ENCODE data around the gene KRTAP10-11.
"Not testable (repeated sequence)": the region's sequence is repeated elsewhere in the genome, so short reads cannot be mapped to it uniquely, and the experiment has no call there.

Gene KRTAP10-11

DNA sequence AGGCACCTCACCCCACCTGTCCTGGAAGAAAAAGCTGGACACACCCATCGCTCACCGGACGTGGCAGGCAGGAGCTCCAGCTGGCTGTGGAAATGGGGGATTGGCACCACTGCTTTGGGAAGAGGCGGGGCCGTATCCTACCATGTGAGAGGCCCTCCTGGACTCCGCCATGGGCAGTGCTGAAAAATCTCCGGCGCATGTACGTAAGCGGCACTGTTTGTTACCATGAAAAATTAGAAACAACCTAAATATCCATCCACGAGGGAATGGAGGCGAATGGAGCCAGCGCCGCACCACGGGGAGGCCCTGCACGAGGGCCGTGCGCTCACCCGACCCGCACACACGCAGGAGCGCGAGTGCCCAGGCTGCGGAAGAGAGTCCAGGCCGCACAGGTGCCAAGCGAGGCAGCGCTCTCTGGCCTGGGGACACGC, 31.2 kb upstream of the KRTAP10-11 start:
- DNase-seq (ENCODE audit: low read depth), result no peak

GRCh38 chr21:44615466-44615865, 30.7 kb upstream of the KRTAP10-11 start:
- DNase-seq (ENCODE audit: low read depth), result no peak

DNA sequence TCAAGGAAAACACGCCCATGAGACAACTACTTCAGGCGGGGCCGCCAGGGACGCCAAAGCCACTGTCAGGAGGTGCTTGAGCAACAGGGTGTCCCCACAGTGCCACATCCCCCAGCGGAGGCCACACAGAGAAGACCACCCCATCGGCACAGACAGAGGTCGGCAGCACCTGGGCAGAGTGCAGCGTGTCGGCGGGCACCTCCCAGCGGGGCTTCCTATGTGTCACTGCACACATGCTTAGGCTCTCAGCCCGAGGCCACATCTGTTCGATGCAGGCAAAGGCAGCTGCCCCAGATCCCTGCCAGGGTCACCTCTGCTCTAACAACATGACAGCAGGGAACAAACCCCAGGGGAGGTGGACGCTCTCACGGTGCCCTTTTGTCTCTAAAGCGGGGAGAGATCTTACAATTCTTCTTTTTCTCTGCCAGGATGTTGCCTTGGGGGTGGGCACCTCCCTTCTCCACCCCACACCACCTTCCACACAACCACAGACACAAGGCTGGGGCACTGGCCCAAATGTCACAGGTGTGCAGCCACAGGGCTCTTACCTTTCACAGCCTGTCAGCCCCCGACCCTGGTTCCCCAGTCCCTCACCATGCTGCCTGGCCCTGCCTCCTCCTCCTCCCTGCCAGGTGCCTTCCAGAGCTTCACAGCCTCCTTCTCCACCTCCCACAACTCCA, 30.2 kb upstream of the KRTAP10-11 start:
- no peak for DNase-seq (ENCODE audit: low read depth)

GRCh38 chr21:44616591-44616926, 29.7 kb upstream of the KRTAP10-11 start:
- DNase-seq (ENCODE audit: low read depth), result no peak

DNA sequence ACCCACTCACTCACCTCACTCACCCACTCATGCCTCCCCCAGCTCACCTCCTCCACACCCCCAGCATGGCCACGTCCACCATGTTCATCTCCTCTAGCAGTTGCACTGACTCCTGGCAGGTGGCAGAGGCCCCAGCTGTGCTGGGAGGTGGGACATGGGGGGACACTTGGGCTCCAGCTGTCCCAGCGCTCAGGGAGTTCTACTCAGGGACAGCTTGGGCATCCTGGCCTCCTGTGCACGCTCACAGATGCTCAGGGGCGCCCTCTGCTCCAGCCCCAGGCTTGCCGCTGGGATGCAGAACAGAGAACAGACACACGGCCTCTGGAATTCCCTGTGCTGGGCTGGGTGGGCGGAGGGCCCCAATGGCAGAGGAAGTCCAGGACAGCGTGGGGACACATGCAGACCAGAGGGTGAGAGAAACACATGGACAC, 29.1 kb upstream of the KRTAP10-11 start:
- no peak for DNase-seq (ENCODE audit: low read depth)

- no peak for DNase-seq (ENCODE audit: low read depth)
These were observed 27.7 kb upstream of the KRTAP10-11 start for GRCh38 chr21:44618504-44618903.

DNA sequence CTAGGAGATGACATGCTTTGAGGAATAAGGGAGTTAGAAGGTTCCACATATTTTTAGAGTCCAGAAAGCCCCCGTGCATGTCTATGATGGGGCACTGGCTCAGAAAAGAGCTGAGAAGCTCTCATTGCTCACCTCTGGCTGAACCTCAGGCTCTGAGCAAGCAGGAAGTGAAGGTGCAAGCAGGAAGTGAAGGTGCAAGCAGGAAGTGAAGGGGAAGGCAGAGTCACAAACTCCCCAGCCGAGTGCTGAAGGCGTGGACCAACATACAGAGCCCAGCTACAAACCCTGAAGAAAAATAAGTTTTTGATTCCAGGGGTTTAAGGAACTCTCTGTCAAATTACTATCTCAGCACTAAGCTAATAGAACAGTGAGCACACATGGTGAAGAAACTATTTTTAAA, 27.3 kb upstream of the KRTAP10-11 start:
- no peak for DNase-seq (ENCODE audit: low read depth)

DNA sequence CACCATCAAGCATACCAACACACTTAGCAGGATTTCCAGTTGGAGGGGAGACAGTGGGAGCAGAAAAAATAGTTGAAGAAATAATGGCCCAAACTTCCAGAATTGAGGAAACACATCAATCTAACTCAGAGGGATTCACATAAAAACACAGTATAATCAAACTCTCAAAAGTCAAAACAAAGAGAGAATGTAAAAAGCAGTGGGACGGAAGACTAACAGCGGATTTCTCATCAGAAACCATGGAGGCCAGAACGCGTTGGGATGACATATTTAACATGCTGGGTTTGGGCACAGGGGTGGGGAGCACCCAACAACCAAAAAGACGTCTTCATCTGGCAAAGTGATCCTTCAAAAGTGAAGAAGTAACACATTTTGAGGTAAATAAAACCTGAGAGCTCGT, 26.3 kb upstream of the KRTAP10-11 start:
- DNase-seq (ENCODE audit: low read depth), result no peak

DNA sequence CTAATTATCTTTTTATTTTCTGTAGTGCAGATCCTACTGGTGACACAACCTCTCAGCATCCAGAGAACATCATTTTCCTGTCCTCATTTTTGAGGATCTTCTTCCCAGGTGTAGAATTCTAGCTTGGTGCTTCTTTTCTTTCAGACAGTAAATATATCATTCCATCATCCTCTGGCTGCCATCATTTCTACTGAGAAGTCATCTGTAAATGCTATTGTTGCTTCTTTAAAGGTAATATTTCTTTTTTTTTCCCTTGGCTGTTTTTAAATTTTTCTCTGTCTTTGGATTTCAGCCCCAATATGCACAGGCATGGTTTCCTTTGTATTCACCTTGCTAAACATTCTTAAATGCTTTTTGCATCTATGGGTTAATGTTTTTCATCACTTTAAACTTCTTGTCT, 22.6 kb upstream of the KRTAP10-11 start:
- no peak for DNase-seq (ENCODE audit: low read depth)

- DNase-seq (ENCODE audit: low read depth), result no peak
These were observed 20.5 kb upstream of the KRTAP10-11 start for GRCh38 chr21:44625756-44626155.

- DNase-seq (ENCODE audit: low read depth), result no peak
These were observed 20.0 kb upstream of the KRTAP10-11 start for GRCh38 chr21:44626262-44626661.

- DNase-seq (ENCODE audit: low read depth), result no peak
These were observed 19.5 kb upstream of the KRTAP10-11 start, which contains the start of gene KRTAP10-9 for GRCh38 chr21:44626673-44627143. Gene KRTAP10-9 (plus strand): TSS chr21:44627093. CDS start chr21:44627172, 79 bp downstream.

DNA sequence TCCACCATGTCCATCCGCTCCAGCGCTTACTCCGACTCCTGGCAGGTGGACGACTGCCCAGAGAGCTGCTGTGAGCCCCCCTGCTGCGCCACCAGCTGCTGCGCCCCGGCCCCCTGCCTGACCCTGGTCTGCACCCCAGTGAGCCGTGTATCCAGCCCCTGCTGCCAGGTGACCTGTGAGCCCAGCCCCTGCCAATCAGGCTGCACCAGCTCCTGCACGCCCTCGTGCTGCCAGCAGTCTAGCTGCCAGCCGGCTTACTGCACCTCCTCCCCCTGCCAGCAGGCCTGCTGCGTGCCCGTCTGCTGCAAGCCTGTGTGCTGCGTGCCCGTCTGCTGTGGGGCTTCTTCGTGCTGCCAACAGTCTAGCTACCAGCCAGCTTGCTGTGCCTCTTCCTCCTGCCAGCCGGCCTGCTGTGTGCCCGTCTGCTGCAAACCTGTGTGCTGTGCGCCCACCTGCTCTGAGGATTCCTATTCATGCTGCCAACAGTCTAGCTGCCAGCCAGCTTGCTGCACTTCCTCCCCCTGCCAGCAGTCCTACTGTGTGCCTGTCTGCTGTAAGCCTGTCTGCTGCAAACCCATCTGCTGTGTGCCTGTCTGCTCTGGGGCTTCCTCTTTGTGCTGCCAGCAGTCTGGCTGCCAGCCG, 18.9 kb upstream of the KRTAP10-11 start:
- DNase-seq (ENCODE audit: low read depth), result not testable (repeated sequence)

GRCh38 chr21:44627831-44628233, 18.4 kb upstream of the KRTAP10-11 start:
- DNase-seq (ENCODE audit: low read depth), result not testable (repeated sequence)

GRCh38 chr21:44628707-44629391, 17.4 kb upstream of the KRTAP10-11 start:
- DNase-seq (ENCODE audit: low read depth), result no peak

DNA sequence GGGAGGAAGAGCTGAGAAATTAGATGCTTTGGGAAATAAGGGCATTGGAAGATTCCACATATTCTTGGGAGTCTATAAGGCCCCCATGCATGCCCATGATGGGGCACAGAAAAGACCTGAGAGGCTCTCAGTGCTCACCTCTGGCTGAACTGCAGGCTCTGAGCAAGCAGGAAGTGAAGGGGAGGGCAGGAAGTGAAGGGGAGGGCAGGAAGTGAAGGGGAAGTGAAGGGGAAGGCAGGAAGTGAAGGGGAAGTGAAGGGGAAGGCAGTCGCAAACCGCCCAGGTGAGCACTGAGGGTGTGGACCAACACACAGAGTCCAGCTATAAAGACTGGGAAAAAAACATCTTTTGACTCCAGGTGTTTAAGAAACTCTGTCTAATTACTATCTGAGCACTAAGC, 15.8 kb upstream of the KRTAP10-11 start:
- DNase-seq (ENCODE audit: low read depth), result no peak

- DNase-seq (ENCODE audit: low read depth), result no peak
These were observed 14.1 kb upstream of the KRTAP10-11 start for GRCh38 chr21:44632067-44632466.

DNA sequence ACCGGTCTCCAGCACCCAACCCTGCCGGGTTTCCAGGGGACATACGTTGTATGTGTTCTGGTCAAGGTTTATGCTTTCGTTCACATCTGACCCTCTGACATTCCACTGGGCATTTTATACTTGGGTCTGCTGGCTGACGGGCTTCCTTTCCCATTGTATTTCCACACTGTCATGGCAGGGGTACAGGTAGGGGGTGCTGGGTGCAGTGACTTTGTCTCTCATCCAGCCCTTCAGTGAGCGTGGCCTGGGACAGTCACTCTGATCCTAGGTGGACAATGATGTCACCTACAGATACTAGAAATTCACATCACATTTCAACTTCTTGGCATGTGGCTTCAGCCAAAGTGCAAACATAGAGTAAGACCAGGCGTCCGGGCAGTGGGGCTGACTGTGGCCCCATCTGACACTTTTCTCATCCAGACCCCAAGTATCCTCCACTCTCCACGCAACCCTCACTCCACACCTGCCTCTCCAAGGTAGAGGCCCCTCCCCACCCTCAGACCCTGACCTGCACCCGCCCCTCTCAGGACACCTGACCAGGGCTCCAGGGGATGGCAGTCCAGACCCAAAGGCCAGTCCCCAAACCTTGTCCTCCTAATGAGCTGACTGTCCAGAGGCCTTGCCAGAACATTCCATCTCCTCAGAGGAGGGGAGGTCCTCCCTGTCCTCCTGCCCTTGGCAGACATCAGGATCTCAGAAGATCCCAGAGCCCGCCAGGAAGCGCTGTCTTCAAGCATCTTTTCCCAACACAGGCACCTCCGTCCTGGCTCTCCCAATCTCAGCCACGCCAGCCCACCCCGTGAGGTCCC, 9.8 kb upstream of the KRTAP10-11 start:
- DNase-seq (ENCODE audit: low read depth), result no peak

- DNase-seq (ENCODE audit: low read depth), result no peak
These were observed 9.0 kb upstream of the KRTAP10-11 start, which contains the start of gene KRTAP10-10 for GRCh38 chr21:44637018-44637850. Gene KRTAP10-10 (plus strand): TSS chr21:44637356. CDS start chr21:44637418, 62 bp downstream.

DNA sequence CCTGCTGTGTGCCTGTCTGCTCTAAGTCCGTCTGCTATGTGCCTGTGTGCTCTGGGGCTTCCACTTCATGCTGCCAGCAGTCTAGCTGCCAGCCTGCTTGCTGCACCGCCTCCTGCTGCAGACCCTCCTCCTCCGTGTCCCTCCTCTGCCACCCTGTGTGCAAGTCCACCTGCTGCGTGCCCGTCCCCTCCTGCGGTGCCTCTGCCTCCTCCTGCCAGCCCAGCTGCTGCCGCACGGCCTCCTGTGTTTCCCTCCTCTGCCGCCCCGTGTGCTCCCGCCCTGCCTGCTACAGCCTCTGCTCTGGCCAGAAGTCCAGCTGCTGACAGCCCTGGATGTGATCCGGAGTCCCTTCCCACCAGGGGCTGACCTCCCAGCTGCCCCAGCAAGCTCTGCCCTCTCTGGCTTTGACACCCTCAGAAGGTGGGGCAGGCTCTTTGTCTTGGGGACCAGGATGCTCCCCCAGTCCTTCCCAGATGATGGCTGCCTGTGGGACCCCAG, 8.3 kb upstream of the KRTAP10-11 start:
- not testable (repeated sequence) for DNase-seq (ENCODE audit: low read depth)
